ENCODE data around the gene DDX43.
"Not testable (repeated sequence)": the region's sequence is repeated elsewhere in the genome, so short reads cannot be mapped to it uniquely, and the experiment has no call there.

Gene DDX43

DNA sequence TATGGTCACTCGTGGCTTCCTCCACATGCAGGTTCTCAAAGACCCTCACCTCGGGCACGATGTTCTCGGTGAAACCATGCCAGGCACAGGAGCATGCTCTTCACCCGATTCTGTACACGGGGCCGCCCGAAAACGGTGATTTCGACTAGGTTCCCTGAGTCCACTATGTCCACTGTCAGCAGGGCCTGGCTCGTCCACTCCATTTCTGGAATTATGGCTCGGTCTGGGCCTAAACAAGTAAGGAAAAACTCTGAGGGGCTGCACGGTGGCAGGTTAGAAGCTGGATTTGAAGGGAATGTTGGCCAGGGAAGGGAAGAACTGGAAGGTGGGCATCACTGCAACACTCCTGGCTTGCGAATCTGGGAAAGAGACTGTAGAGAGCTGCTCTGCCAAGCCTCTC is 25.5 kb upstream of the DDX43 start:
- H3K4me3 ChIP-seq (ENCODE audit: low read length) = no peak overlapping the region
- no peaks in the 10 kb centered on the region for H3K36me3 ChIP-seq (ENCODE audit: control insufficient read depth, insufficient read depth, low read length)
- no peak overlapping the region for H3K9ac ChIP-seq (ENCODE audit: low read length)
- H3K4me1 ChIP-seq (ENCODE audit: control insufficient read depth, insufficient read depth, low read length) = no peaks in the 10 kb centered on the region
- H3K27me3 ChIP-seq (ENCODE audit: control insufficient read depth, insufficient read depth, low read length) = no peaks in the 10 kb centered on the region
- H3K27ac ChIP-seq (ENCODE audit: low read depth, low read length) = no peak overlapping the region

- no peaks in the 10 kb centered on the region for H3K4me1 ChIP-seq (ENCODE audit: control insufficient read depth, insufficient read depth, low read length)
- H3K27ac ChIP-seq (ENCODE audit: low read depth, low read length) = no peak within 1 kb of the TSS
- no peaks in the 10 kb centered on the region for H3K36me3 ChIP-seq (ENCODE audit: control insufficient read depth, insufficient read depth, low read length)
- H3K27me3 ChIP-seq (ENCODE audit: control insufficient read depth, insufficient read depth, low read length) = no peaks in the 10 kb centered on the region
- no peak within 1 kb of the TSS for H3K4me3 ChIP-seq (ENCODE audit: low read length)
- H3K9ac ChIP-seq (ENCODE audit: low read length) = no peak within 1 kb of the TSS
Observed at GRCh38 chr6:73369563-73369962, 25.1 kb upstream of the DDX43 start, which contains the start of gene OOEP. Gene OOEP (minus strand): TSS chr6:73369897. CDS start chr6:73369792, 105 bp downstream.

- no peaks in the 10 kb centered on the region for H3K36me3 ChIP-seq (ENCODE audit: control insufficient read depth, insufficient read depth, low read length)
- H3K4me3 ChIP-seq (ENCODE audit: low read length) = no peak overlapping the region
- no peak overlapping the region for H3K9ac ChIP-seq (ENCODE audit: low read length)
- no peaks in the 10 kb centered on the region for H3K27me3 ChIP-seq (ENCODE audit: control insufficient read depth, insufficient read depth, low read length)
- H3K27ac ChIP-seq (ENCODE audit: low read depth, low read length) = no peak overlapping the region
- no peaks in the 10 kb centered on the region for H3K4me1 ChIP-seq (ENCODE audit: control insufficient read depth, insufficient read depth, low read length)
Observed at GRCh38 chr6:73371984-73372383, 22.6 kb upstream of the DDX43 start.

- Histone ChIP-seq H3K9ac (ENCODE audit: low read length) (no peak overlapping the region), H3K4me3 (ENCODE audit: low read length) (no peak overlapping the region), H3K27ac (ENCODE audit: low read depth, low read length) (no peak overlapping the region), H3K27me3 (ENCODE audit: control insufficient read depth, insufficient read depth, low read length) (no peaks in the 10 kb centered on the region), H3K4me1 (ENCODE audit: control insufficient read depth, insufficient read depth, low read length) (no peaks in the 10 kb centered on the region), H3K36me3 (ENCODE audit: control insufficient read depth, insufficient read depth, low read length) (no peaks in the 10 kb centered on the region)
Observed at GRCh38 chr6:73372516-73372915, 22.1 kb upstream of the DDX43 start.

DNA sequence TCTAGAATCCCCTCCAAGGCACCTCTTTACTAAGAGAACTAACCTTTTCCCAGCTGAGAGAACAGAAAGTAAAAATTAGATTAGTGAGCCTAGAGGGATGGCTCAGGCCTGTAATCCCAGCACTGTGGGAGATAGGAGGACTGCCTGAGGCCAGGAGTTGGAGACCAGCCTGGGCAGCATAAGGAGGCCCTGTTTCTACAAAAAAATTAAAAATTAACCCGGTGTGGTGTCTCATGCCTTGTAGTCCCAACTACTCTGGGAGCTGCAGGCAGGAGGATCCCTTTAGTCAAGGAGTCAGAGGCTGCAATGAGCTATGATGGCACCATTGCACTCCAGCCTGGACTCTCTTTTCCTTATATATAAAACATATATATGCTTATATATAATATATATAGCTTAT is 19.4 kb upstream of the DDX43 start:
- Histone ChIP-seq H3K4me1 (ENCODE audit: control insufficient read depth, insufficient read depth, low read length) (no peaks in the 10 kb centered on the region), H3K27ac (ENCODE audit: low read depth, low read length) (no peak overlapping the region), H3K27me3 (ENCODE audit: control insufficient read depth, insufficient read depth, low read length) (no peaks in the 10 kb centered on the region), H3K4me3 (ENCODE audit: low read length) (no peak overlapping the region), H3K9ac (ENCODE audit: low read length) (no peak overlapping the region), H3K36me3 (ENCODE audit: control insufficient read depth, insufficient read depth, low read length) (no peaks in the 10 kb centered on the region)

DNA sequence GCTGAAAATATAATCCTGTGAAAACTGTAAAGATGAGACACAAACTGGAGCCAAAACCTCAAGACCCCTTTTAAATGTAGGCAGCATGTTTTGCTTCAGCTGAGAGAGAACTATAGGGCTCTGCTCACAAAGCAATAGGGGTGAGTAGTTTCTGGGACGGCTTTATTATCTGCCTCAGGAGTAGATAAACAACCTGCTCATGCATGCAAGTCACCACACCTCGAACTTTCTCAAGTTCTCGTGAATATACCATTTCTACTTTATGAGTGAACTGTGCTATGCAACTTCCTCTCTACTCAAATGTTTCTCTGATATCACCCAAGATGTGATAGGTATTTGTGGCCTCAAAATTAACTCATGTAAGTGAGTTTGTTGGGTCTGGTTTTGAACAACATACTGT is 17.4 kb upstream of the DDX43 start:
- Histone ChIP-seq H3K27ac (ENCODE audit: low read depth, low read length) (no peak overlapping the region), H3K4me3 (ENCODE audit: low read length) (no peak overlapping the region), H3K4me1 (ENCODE audit: control insufficient read depth, insufficient read depth, low read length) (no peaks in the 10 kb centered on the region), H3K36me3 (ENCODE audit: control insufficient read depth, insufficient read depth, low read length) (no peaks in the 10 kb centered on the region), H3K9ac (ENCODE audit: low read length) (no peak overlapping the region), H3K27me3 (ENCODE audit: control insufficient read depth, insufficient read depth, low read length) (no peaks in the 10 kb centered on the region)

GRCh38 chr6:73381531-73381930 is 13.1 kb upstream of the DDX43 start:
- not testable (repeated sequence) for H3K27ac ChIP-seq (ENCODE audit: low read depth, low read length); H3K4me3 ChIP-seq (ENCODE audit: low read length)

DNA sequence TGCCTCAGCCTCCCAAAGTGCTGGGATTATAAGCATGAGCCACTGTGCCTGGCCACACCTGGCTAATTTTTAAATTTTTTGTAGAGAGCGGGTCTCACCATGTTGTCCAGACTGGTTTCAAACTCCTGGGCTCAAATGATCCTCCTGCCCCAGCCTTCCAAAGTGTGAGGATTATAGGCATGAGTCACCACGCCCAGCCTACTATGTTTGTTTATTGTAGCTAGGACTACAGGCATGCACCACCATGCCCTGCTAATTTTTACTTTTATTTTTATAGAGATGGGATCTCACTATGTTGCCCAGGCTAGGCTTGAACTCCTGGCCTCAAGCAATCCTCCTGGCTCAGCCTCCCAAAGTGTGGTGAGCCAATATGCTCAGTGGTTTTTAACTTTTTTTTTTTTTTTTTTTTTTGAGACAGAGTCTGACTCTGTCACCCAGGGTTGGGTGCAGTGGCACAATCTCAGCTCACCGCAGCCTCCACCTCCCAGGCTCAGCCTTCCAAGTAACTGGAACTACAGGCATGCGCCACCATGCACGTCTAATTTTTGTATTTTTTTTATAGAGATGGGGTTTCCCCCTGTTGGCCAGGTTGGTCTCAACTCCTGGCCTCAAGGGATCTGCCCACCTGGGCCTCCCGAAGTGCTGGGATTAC is 12.0 kb upstream of the DDX43 start:
- Histone ChIP-seq H3K36me3 (ENCODE audit: control insufficient read depth, insufficient read depth, low read length) (no peaks in the 10 kb centered on the region), H3K4me1 (ENCODE audit: control insufficient read depth, insufficient read depth, low read length) (no peaks in the 10 kb centered on the region), H3K9ac (ENCODE audit: low read length) (no peak overlapping the region), H3K4me3 (ENCODE audit: low read length) (no peak overlapping the region), H3K27me3 (ENCODE audit: control insufficient read depth, insufficient read depth, low read length) (no peaks in the 10 kb centered on the region), H3K27ac (ENCODE audit: low read depth, low read length) (no peak overlapping the region)

More at GRCh38 chr6:73381531-73381930, 13.1 kb upstream of the DDX43 start:
- H3K36me3 ChIP-seq (ENCODE audit: control insufficient read depth, insufficient read depth, low read length); H3K9ac ChIP-seq (ENCODE audit: low read length); H3K27me3 ChIP-seq (ENCODE audit: control insufficient read depth, insufficient read depth, low read length); H3K4me1 ChIP-seq (ENCODE audit: control insufficient read depth, insufficient read depth, low read length): not testable (repeated sequence)

DNA sequence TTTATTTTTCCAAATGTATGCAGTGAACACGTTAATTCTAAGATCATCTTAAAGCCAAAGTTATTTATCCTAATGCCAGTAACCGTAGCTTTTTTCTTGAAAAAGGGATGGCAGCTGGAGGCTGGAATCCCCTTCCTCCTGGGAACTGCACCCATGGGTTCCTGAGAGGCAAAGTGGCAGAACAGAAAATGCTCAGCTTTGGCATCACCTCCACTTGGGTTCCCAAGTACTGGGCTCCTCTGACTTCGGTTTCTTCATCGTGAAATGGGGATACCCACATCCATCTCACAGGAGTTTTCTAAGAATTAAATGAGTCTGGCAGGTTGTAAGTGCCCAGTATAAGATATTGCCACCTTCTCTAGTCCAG is 6.2 kb upstream of the DDX43 start:
- Histone ChIP-seq H3K27me3 (ENCODE audit: control insufficient read depth, insufficient read depth, low read length) (no peaks in the 10 kb centered on the region), H3K36me3 (ENCODE audit: control insufficient read depth, insufficient read depth, low read length) (no peaks in the 10 kb centered on the region), H3K9ac (ENCODE audit: low read length) (no peak overlapping the region), H3K4me1 (ENCODE audit: control insufficient read depth, insufficient read depth, low read length) (peaks cover 2% of the 10 kb centered on the region), H3K27ac (ENCODE audit: low read depth, low read length) (no peak overlapping the region), H3K4me3 (ENCODE audit: low read length) (peak overlapping the region; percentile 43)

GRCh38 chr6:73388800-73389512 is 5.7 kb upstream of the DDX43 start:
- H3K4me3 ChIP-seq (ENCODE audit: low read length) = peak overlapping the region; percentile 43

GRCh38 chr6:73389854-73390253 is 4.8 kb upstream of the DDX43 start:
- no peak overlapping the region for H3K27ac ChIP-seq (ENCODE audit: low read depth, low read length)
- no peak overlapping the region for H3K4me3 ChIP-seq (ENCODE audit: low read length)
- H3K36me3 ChIP-seq (ENCODE audit: control insufficient read depth, insufficient read depth, low read length) = no peaks in the 10 kb centered on the region
- no peaks in the 10 kb centered on the region for H3K27me3 ChIP-seq (ENCODE audit: control insufficient read depth, insufficient read depth, low read length)
- H3K4me1 ChIP-seq (ENCODE audit: control insufficient read depth, insufficient read depth, low read length) = peaks cover 2% of the 10 kb centered on the region
- no peak overlapping the region for H3K9ac ChIP-seq (ENCODE audit: low read length)

More at GRCh38 chr6:73388800-73389512, 5.7 kb upstream of the DDX43 start:
- no peaks in the 10 kb centered on the region for H3K27me3 ChIP-seq (ENCODE audit: control insufficient read depth, insufficient read depth, low read length)
- H3K4me1 ChIP-seq (ENCODE audit: control insufficient read depth, insufficient read depth, low read length) = peaks cover 2% of the 10 kb centered on the region
- no peaks in the 10 kb centered on the region for H3K36me3 ChIP-seq (ENCODE audit: control insufficient read depth, insufficient read depth, low read length)
- no peak overlapping the region for H3K27ac ChIP-seq (ENCODE audit: low read depth, low read length)
- no peak overlapping the region for H3K9ac ChIP-seq (ENCODE audit: low read length)

DNA sequence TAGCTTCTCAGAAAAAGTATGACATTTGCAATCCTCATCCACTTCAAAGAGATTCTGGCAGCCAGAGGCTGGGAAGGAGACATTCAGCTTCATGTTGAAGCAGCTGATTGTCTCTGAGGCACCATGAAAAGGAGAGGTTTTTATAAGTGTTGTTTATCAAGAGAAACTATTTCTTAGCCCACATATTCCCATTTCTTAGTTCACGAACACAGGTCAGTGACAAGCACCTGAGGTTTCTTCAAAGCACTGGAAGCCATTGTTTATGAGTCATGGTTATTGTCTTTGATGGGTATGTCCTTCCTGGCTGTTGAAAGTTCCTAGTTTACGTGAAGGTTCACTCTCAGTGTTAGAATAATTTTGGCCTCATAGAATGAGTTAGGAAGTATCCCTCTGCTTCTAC is 3.0 kb upstream of the DDX43 start:
- H3K4me3 ChIP-seq (ENCODE audit: low read length) = no peak overlapping the region
- no peak overlapping the region for H3K27ac ChIP-seq (ENCODE audit: low read depth, low read length)
- H3K27me3 ChIP-seq (ENCODE audit: control insufficient read depth, insufficient read depth, low read length) = no peaks in the 10 kb centered on the region
- peaks cover 2% of the 10 kb centered on the region for H3K4me1 ChIP-seq (ENCODE audit: control insufficient read depth, insufficient read depth, low read length)
- H3K36me3 ChIP-seq (ENCODE audit: control insufficient read depth, insufficient read depth, low read length) = no peaks in the 10 kb centered on the region
- H3K9ac ChIP-seq (ENCODE audit: low read length) = no peak overlapping the region

DNA sequence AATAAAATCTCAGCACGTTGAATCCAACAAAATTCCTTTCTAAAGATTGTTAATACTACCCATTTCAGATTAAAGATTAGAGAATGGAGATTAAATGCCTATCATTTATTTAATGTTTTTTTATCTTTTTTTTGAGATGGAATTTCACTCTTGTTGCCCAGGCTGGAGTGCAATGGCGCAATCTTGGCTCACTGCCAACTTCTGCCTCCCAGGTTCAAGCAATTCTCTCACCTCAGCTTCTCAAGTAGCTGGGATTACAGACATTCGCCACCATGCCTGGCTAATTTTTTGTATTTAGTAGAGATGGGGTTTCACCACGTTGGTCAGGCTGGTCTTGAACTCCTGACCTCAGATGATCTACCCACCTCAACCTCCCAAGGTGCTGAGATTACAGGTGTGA is 2.4 kb upstream of the DDX43 start:
- not testable (repeated sequence) for H3K4me1 ChIP-seq (ENCODE audit: control insufficient read depth, insufficient read depth, low read length); H3K27ac ChIP-seq (ENCODE audit: low read depth, low read length); H3K4me3 ChIP-seq (ENCODE audit: low read length); H3K36me3 ChIP-seq (ENCODE audit: control insufficient read depth, insufficient read depth, low read length); H3K9ac ChIP-seq (ENCODE audit: low read length); H3K27me3 ChIP-seq (ENCODE audit: control insufficient read depth, insufficient read depth, low read length)
